Measurements from ENCODE around the gene CTNNA3.
"Not testable (repeated sequence)": the region's sequence is repeated elsewhere in the genome, so short reads cannot be mapped to it uniquely, and the experiment has no call there.

Gene CTNNA3

DNA sequence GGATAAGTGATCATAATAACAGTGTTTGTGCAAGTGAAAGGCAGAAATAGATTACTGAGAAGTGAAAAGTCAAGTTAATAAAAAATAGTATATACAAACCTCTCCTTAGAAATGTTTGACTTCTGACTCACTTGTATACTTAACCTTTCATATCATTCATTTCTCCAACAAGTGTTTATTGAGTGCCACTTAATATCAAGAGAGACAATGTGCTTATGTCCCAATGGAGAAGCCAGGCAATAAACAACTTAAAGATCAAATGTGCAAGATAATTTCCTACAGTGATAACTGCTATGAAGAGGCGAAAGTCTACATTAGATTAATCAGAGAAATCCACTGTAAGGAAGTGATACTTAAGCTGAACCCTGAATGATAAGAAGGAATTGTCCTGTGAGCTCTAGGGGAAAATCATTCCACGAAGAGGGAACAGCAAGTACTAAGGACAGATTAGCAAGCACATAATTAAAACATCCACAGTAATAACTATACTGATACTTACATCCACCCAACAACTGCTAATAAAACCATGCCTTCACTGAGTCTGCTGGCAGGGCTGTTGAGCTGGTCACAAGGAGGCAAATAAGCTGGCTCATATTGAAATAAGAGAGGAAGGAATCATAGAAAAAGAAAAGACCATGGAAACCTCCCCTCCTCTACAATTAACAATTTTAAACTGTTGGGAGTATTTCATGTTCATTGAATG is 203.5 kb downstream of the CTNNA3 start:
- DNase-seq = no peak

DNA sequence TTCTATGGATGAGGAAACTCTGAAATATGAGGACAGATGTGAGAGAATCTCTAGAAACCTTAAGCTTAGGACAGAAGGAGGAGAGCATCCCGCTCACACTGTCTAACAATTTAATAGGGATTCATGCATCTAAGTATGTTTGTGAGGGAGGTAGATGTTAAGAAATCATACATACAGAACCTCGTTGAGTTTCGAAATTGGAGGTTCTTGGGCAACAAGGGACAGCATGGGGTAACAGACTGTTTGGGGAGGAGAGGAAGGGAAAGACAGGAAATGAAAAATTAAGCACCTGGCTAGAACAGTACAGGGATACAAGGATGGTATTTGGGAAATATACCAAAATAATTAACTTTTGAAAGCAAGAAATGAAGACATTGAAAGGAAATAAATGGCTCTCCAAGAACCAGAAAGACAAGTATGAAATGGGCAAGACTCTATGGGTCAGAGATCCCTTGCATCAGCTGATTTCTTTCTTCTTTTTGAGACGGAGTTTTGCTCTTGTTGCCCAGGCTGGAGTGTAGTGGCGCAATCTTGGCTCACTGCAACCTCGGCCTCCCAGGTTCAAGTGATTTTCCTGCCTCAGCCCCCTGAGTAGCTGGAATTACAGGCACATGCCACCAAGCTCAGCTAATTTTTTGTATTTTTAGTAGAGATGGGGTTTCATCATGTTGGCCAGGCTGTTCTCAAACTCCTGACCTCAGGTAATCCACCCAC is 207.9 kb downstream of the CTNNA3 start:
- DNase-seq = no peak

DNA sequence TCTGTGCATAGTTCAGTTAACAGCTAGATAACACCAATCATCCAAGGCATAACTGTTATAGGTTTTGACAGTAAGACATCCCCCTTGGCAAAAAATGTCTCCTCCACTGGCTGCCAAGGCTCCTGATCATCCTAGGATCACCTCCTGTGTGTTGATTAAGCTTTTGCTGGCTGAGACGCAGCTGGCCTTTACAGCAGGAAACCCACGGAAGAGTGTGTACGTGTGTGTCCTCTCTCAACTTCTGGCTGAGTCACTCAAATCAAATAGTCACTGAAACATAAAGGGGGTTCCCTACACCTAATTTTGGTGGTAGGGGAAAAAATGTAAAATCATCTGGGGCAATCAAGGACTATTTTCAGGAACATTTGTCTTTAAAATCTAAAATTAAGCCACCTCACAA is 208.8 kb downstream of the CTNNA3 start:
- DNase-seq = no peak

DNA sequence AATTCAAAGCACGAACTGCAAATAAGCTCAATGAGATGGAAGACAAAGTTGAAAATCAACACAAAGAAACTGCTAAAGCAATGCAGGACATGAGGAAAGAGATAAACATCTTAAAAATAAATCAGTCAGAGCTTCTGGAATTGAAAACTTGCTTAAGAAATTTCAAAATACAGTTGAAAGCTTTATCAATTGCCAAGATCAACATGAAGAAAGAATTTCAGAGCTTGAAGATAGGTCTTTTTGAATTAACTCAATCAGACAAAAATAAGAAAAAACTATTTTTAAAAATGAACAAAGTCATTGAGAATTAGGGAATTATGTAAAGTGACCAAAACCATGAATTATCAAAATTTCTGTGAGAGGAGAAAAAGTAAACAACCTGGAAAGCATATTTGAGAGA is 218.1 kb downstream of the CTNNA3 start:
- no peak for DNase-seq

DNA sequence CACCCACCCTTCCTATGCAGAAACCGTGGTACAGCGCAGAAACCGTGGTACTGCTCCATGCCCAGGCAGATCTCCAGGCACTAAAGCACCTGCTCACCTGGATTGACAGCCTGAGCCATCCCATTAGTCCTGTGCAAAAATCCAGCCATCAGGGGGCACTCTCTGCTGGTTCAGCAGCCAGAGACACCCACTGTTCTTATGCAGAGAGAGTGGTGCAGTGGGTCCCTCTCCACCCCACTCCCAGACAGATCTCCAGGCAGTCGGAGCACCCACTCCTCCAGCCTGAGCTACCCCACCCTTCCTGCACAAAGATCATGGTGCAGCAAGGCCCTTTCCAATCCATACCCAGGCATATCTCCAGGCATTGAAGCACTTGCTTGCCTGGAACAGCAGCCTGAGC is 219.8 kb downstream of the CTNNA3 start:
- DNase-seq = no peak

DNA sequence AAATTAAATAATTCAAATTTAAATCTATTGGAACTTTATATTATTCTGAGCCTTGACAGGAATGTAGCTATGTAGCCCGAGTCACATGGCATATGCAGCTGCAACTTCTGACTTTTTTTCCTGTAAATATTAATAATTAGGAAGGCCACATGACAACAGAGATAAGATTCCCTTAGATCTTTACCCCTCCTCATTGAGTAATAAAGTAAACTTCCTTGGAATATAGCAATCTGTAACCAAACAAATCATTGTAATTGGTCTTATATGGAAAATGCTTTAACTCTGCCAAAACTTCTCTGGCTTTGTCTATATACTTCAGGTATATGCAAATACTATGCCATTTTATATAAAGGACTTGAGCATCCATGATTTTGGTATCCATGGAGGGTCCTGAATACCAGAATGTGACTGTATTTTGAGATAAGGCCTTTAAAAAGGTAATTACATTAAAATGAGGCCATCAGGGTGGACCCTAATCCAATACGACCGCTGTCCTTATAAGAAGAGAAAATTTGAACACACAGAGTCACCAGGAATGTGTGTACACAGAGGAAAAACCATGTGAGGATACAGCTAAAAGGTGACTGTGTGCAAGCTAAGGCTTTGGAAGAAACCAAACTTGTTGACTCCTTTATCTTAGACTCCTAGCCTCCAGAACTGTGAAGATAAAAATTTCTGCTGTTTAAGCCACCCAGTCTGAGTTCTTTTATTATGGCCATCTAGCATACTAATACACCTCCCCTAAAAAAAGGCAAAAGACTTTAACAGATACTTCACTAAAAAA is 222.0 kb downstream of the CTNNA3 start:
- no peak for DNase-seq

DNA sequence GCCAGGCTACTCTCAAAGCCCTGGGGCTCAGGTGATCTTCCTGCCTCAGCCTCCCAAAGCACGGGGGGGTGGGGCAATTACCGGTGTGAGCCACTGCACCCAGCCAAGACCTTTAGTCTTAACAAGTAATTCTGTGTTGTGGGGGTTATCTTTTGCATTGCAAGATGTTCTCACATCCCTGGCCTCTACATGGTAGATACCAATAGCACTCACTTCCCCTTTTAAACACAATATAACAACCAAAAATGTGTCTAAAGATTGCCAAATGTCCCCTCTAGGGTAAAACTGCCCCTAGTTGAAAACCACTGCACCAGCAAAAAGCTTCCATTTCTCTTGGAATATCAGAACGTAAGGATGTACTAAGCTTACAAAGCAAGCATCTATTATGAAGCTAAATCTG is 225.0 kb downstream of the CTNNA3 start:
- no peak for DNase-seq

DNA sequence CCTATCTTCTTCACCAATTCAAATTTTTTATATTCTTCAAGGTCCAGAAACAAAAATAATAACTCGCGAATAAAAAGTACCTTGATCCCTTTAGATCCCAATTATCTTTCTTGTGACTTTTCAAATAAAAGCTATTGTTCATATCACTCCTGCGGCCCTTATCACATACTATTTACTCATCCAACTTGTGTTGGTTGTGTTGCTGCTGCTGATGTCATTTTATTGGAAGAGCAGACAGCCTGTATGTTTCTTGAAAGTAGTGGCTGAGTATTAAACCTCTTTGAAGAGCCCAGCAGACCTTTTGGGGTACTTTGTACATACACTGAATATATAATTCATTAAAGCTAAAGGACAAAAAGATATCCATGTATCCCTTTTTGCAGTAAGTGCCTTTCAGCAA is 231.7 kb downstream of the CTNNA3 start:
- no peak for DNase-seq

DNA sequence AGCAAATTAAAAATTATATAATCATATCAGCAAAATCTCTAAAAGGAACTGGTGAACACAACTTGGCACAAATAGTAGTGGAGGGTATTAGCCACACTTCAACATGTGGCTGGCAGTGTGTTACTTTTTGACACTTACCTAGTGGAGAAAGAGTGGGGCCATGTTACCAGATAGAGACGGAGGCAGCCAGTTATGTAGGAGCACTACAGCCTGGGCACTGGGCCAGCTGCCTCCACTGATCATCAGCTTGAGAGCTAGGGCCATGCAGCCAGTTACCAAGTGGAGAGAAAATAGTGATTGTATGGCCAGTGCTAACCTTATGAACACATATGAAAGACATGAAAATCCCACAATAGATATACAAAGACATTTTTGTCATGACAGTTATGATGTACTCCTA is 243.1 kb downstream of the CTNNA3 start:
- no peak for DNase-seq

DNA sequence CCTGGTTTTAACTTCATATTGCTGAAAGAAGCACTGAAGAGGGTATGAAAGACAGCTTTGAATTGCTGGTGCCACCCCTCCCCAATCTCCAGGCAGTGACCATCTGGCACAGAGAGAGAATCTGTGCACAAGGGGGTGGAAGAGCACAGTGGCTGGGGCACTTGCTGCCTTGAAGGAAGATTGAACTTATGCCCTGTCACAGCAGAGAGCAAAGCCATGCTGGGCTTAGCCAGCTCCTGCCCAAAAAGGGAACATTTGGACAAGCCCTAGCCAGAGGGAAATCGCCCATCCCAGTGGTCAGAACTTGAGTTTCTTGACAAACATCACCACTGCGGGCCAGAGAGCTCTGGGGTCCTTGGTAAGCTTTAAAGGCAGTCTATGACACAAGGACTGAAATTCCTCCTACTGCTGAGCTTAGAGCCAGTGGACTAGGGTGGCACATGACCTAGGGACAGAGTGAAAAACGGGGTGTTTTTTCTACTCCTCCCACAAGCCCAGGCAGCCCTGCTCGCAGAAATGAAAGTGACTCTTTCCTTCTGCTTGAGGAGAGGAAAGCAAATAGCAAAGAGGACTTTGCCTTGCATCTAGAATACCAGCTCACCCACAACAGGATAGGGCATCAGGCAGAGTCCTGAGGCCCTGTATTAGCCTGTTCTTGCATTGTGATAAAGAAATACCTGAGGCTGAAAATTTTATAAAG is 257.2 kb downstream of the CTNNA3 start:
- DNase-seq = no peak

DNA sequence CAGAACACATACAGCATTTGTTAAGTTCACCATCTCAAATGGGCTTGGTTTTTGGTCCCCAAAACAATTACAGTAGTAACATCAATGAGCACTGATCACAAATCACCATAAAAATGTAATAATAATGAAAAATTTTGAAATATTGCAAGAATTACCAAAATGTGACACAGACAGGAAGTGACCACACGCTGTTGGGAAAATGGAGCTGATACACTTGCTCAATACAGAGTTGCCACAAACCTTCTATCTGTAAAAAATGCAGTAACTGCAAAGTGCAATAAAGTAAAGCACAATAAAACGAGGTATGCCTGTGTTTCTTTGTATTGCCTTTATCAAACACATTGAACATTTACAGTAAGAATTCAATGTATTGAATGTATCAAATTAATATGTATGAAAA is 262.7 kb downstream of the CTNNA3 start:
- DNase-seq = no peak

DNA sequence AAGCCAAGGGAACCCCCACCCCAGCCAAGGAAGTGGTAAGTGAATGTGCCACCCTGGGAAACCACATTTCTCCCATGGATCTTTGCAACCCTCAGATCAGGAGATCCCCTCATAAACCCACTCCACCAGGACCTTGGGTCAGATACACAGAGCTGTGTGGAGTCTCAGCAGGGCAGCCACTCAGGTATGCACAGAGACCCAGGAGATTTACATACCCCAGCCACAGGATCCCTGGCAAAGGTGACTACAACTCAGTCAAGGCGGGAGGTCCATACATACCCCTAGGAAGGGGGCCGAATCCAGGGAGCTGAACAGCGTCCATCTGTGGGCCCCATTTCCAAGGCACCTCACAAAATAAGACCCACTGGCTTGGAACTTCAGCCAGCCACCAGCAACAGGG is 293.4 kb downstream of the CTNNA3 start:
- DNase-seq = no peak

DNA sequence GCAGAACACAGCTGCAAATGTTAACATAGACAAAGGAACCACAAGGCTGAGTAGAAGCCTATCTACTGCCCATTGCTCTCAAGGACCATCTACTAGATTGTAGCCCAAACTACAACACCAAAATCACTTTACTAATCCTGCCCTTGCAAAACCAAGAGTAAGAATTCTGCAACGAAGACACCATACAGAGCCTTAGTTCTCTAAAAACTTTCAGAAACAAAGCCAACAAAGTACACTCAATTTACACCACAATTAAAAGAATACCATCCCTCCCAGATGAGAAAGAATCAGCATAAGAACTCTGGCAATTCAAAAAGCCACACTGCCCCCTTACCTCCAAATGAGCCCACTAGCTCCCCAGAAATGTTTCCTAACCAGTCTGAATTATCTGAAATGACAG is 294.3 kb downstream of the CTNNA3 start:
- DNase-seq = no peak

DNA sequence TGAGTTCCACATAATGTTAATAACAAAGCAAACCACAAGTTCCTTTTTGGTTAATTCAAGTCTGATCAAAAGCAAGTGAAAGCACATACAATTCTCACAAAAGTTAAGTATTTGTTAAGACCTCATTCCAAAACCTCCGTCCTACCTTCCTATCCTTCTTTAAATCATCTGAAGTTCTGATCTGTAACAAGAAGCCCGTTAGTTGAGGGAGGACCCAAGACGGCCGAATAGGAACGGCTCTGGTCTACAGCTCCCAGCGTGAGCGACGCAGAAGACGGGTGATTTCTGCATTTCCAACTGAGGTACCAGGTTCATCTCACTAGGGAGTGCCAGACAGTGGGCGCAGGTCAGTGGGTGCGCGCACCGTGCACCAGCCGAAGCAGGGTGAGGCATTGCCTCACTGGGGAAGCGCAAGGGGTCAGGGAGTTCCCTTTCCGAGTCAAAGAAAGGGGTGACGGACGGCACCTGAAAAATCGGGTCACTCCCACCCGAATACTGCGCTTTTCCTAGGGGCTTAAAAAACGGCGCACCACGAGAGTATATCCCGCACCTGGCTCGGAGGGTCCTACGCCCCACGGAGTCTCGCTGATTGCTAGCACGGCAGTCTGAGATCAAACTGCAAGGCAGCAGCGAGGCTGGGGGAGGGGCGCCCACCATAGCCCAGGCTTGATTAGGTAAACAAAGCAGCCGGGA is 309.0 kb downstream of the CTNNA3 start:
- DNase-seq = not testable (repeated sequence)

DNA sequence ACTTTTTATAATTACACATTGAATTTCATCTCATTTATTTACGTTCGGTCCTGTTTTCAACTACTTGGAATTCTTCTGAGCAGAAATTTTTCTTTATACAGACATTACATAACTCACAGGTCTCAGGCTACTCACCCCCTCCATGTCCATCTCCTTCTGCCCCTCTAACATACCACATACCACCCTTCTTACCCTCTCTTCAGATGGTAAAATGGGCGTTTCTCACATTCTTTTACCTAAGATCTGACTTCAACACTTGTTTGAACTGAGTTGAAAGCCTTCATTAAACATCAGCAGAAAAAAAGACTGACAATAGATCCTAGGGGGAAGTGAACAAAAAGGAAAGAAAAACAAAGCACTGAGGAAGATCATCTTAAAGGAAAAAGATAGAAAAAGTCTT is 309.7 kb downstream of the CTNNA3 start:
- DNase-seq = no peak

DNA sequence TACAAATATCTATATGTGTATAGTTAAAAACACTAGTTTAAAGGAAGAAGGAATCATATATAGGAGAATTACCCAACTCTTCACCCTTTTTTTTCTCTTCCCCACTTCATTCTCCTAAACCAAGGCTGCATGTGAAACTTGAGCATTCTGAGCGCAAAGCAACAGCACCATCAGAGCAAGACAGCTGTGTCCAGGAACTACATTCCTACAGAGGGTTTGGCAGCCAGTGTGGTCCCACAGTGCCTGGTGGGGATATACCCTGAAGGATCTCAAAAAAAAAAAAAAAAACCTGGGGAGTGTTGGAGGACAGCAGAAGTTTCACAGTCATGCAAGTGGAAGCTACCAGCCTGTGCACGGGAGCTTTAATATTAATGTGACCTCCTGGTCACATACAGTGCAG is 310.4 kb downstream of the CTNNA3 start:
- no peak for DNase-seq

DNA sequence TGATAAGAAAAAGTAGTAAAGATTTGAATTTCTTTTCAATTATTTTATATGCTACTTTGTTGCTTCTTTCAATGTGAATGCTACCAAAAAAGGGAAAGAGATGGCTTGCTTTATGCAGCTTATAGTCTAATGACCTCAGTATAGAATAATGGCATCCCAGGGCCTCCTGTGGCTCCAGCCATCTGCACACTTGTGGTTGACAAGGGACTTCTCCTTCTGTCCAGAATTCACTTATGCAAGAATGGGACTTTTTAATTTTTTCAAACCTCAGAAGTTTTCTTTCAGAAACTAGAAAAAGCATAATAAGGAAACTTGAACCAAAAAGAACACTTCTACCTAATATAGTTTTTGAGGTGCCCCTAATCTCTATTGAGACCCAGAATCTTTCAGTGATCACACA is 310.9 kb downstream of the CTNNA3 start:
- no peak for DNase-seq

DNA sequence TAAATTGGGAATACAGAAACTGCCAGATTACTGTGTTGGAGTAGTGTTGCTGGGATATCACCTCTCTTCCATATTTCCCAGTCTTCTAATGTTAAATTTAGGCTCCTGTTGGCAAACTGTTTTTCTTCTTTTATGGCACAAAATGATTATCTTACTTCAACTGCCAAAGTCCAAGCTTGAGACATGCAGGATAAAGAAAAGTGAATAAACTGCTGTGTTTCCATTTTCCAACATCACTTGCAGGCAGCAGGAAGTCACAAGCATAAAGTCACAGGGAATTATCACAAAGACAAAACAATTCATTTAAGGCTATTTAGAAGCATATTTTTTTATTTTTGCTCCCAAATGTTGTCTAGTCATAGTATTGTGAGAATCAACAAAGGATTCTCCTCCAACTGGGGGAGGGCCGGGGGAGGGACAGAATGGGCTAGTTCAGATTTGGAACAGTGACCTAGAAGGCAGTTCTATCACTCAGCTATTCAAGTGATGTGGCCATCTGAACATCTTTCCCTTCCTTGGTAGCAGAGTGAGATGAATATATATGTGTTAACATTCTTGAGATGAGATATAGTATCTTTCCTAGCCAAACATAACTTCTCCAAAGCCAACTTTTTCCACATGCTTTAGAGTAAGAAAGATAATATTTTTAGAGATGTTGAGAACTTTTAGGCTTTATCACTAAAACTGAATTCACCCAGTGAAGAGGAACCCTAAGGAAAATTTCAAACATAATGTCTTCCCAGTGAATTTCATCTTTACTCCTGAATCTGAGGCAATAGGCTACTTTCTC is 364.7 kb downstream of the CTNNA3 start:
- DNase-seq = no peak

DNA sequence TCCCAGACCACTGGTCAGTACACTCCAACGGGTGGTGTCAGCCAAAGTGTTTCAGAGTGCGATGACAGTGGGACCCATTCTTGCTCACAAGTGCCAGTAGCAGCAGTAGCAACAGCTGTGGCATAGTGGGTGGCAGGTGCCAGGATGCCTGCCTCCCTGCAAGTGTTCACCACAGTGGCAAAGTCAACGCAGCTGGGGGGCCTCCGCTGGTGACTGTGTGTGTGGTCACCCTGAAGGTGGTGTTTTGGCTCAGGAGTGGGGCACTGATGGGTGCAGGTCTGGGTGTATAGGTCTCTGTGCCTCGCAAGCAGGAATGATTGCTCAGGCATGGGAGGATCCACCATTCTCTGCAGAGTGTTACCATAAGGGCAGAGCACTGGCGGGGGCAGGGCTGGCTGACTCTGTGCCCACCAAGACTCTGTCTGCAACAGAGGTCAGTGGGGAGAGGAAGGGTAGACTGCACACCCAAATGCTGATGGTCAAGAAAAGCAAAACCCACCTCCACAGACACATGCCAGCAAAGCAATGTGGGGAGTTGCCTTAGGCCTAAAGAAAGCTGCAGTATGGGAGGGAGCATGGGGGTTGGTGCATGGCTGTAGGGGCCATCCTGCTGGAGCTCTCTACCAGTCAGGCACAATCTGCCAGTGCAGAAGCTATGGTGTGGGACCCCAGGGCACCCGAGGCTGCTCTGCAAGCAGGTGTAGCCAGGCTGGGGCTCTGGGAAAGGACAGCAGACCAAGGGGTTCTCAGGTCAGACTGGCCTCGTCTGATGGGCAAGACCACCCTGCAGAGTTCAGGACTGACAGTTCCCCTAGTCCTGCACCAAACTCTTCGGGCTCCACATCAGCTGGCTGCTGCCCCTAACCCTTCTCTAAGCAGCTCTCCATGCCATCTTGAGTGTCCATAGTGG is 368.1 kb downstream of the CTNNA3 start:
- no peak for DNase-seq

DNA sequence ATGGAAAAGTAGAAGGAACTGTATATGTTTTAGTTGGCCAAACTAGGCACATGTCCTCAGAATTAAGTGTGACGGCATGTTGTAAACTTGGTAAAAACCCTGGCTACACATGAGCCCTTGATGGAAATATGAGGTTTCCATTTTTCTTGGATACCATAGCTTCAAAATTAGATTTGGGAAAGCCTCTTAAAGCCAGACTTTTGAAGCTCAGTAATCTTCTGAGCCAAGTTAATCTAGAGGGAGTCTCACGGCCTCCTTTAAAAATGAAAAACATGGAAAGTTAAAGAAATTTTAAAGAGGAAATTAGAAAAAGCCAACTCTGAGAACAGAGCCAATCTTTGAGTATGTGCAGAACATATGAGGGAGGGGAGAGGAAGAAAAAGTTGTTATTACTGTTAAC is 376.0 kb downstream of the CTNNA3 start:
- DNase-seq = no peak

DNA sequence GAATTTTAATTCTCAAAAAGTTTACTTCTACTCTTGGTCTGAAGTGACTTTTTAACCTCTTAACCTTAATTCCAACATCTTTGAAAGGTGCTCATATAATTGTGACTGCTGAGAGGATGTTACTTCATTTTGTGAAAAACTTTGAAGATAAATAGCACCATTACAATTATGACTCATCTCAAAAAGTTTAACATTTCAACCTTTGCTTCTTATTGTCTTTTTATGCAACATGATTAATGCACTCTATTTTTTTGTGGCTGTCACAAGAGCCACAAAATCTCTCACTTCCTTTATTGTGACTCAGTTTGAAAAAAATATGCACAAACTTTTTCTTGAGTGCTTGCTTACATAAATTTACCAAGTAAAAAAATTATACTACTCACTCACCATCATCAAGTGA is 387.1 kb downstream of the CTNNA3 start:
- DNase-seq = no peak
